GM12865 (cell line): ENCODE data around the gene DUSP16.

Experiments
- DNase-seq: peaks from one replicate; pipeline ENCODE4 v3.0.0; 2010; ENCODE audit warnings: low read depth
- H3K4me3 ChIP-seq: 2 replicates; pipeline ENCODE4 v1.5.1; 2011; ENCODE audit warnings: mild to moderate bottlenecking, low read depth, low read length, control low read depth
- TF ChIP-seq, protein P1 (sequence below): IDR thresholded peaks from 2 replicates; pipeline ENCODE4 v1.5.1; 2011; ENCODE audit warnings: low read length, control low read depth, low read depth, inconsistent platforms; ENCODE audit not compliant: insufficient read depth; ENCODE audit errors: missing control alignments

DUSP16 gene

DNA sequence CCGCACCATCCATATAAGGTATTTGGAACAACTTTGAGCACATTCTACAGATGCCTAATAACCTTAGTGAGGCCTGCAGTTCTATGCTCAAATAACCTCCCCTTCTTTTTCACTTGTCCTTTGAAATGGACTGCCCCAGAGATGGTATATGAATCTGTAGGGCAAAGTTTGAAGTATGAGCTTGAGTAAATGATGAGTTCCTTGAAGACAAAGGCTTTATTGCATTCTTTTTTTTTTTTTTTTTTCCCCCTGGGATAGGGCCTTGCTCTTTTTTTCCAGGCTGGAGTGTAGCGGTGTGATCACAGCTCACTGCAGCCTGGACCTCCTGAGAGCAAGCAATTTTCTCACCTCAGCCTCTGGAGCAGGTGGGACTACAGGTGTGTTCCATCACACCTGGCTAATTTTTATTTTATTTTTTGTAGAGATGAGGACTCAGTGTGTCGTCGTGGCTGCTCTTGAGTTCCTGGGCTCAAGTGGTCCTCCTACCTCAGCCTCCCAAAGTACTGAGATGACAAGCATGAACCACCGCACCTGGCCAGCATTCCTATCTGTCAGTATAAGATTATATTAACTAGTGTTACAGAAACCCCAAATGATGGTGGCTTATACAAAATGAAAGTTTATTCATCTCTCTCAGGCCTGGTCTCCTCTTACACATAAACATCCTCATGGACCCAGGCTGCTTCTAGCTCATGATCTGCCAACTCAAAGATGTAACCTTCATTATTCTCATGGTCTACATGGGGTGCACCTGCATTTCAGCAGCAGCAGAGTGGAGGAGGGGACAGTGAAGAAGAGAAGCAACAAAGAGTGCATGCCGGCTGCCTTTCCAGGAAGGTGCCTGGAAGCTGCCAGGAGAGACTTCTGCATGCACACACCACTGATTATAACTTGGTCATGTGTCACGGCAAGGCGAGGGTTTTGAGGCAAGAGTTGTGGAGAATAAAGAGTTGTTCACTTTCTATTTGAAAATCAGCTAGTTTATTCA, 101.4 kb downstream of the DUSP16 start:
- no peak overlapping the region for H3K4me3 ChIP-seq
- no peak for DNase-seq
- TF ChIP-seq, protein P1, sequence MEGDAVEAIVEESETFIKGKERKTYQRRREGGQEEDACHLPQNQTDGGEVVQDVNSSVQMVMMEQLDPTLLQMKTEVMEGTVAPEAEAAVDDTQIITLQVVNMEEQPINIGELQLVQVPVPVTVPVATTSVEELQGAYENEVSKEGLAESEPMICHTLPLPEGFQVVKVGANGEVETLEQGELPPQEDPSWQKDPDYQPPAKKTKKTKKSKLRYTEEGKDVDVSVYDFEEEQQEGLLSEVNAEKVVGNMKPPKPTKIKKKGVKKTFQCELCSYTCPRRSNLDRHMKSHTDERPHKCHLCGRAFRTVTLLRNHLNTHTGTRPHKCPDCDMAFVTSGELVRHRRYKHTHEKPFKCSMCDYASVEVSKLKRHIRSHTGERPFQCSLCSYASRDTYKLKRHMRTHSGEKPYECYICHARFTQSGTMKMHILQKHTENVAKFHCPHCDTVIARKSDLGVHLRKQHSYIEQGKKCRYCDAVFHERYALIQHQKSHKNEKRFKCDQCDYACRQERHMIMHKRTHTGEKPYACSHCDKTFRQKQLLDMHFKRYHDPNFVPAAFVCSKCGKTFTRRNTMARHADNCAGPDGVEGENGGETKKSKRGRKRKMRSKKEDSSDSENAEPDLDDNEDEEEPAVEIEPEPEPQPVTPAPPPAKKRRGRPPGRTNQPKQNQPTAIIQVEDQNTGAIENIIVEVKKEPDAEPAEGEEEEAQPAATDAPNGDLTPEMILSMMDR: no peak

DNA sequence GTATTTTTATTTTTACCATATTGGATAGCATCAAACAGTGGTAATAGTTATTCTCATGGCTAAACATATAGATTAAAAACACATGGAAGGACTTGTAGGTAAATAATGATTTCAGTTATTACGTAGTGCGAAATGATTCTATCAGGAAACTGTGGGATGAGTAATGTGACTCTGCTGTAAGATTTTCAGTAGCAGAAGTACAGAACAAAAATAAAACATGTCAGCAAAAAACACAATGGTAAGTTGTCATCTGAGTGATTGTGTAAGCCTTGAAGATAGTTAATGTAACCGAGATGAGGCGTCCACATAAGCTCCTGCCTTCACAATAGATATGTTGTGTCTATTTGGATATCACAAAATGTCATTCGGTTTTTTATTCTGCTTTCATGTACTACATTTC, 106.0 kb downstream of the DUSP16 start:
- H3K4me3 ChIP-seq: no peak overlapping the region
- DNase-seq: no peak
- TF ChIP-seq, protein P1: no peak

DNA sequence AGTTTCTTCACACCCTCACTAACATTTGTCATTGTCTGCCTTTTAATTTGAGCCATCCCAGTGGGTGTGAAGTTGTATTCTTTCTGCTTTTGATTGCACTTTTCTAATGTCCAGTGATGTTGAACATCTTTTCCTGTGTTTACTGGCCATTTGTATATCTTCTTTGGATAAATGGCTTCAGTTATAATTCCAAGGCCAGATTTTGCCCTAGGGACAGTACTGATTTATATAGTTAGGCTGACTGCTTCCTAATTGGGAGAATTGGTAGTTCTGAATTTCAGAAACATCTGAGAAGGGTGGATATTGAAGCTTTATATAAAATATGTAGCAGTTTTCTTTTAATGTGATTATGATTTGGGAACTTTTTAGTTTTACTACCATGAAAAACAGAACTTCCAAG, 108.3 kb downstream of the DUSP16 start:
- no peak overlapping the region for H3K4me3 ChIP-seq
- TF ChIP-seq, protein P1: no peak
- DNase-seq: no peak

DNA sequence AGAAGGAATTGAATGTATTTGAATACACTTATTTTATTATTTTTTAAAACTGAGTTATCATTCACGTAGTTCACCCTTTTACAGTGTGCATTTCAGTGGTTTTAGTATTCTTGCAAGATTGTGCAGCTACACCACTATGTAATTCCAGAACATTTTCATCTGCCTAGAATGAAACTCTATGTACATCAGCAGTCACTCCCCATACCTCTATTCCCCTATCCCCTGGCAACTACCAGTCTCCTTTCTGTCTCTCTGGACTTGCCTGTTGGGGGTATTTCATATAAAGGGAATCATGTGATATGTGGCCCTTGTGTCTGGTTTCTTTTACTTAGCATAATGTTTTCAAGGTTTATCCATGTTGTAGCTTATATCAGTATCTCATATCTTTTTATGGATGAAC, 109.0 kb downstream of the DUSP16 start:
- H3K4me3 ChIP-seq: no peak overlapping the region
- no peak for DNase-seq
- TF ChIP-seq, protein P1: no peak

DNA sequence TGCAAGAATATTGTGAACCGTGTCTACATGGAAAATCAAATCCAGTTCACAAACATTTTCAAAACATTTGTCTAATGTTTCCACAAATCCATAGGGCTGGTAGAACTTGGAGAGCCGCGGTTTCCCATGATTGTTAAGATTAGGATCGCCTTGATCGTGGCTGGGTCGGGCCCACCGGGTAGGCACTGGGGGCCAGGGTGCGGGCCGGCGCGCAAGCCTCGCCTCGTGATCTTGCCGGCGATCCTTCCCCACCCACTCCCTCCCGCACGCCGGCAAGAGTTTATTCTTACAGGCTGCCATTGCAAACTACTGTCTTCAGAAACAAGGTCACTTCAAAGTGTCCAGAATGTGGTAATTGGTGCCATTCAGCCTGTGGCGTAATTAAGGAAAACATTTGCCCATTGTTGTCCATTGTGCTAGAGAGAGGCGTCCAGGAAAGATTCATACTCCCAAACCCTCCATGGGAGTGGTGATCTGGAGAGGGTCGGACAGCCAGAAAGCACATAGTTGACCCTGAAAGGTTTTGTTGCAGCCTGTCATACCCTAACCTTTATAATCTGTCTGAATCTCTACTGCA, 110.2 kb downstream of the DUSP16 start:
- no peak overlapping the region for H3K4me3 ChIP-seq
- TF ChIP-seq, protein P1: no peak
- DNase-seq: no peak

DNA sequence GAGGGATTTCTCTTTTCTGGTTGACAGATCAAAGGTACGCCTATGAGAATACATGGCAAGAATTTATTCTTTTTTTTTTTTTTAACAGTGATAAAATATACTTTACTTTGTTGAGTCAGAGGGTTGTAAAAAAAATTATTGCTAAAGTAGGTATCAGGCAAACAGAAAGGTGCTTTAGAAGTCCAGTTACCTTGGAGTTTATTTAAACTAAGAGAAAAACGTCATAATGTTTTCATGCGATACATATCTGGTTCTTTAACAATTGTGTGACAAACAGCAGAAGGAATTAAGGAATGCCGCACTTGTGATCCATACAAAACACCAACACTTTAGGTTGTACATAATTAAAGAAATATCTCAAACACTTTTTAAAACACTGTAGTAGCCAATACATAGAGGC, 111.6 kb downstream of the DUSP16 start:
- H3K4me3 ChIP-seq: no peak overlapping the region
- no peak for DNase-seq
- TF ChIP-seq, protein P1: no peak
